RWPE2 (cell line): ENCODE data around the gene ACE.

Experiments used
- ATAC-seq: fragments of 200-7000 bp; cut with Tn5 transposase; 3 replicates; pipeline ENCODE4 v1.9.1; 2021; ENCODE audit warnings: low read depth
- DNase-seq: peaks from one replicate; pipeline ENCODE4 v3.0.0-alpha.2; 2020; ENCODE audit warnings: low spot score
- H3K27ac ChIP-seq: fragments of 450-650 bp; 2 replicates; pipeline ENCODE4 v1.5.1; 2017; ENCODE audit warnings: mild to moderate bottlenecking; ENCODE audit not compliant: poor library complexity, severe bottlenecking
- H3K27me3 ChIP-seq: fragments of 250-450 bp; sonication (Bioruptor Pico); 2 replicates; pipeline ENCODE4 v1.5.1; 2021; ENCODE audit warnings: mild to moderate bottlenecking, moderate library complexity; ENCODE audit not compliant: insufficient read depth, poor library complexity, severe bottlenecking
- H3K36me3 ChIP-seq: fragments of 250-450 bp; sonication (Bioruptor Pico); 2 replicates; pipeline ENCODE4 v1.5.1; 2020; ENCODE audit warnings: low read depth, mild to moderate bottlenecking, moderate library complexity
- H3K4me1 ChIP-seq: fragments of 250-450 bp; sonication (Bioruptor Pico); 2 replicates; pipeline ENCODE4 v1.5.1; 2021; ENCODE audit warnings: mild to moderate bottlenecking, moderate library complexity; ENCODE audit not compliant: insufficient read depth, poor library complexity, severe bottlenecking
- H3K4me3 ChIP-seq: fragments of 250-450 bp; sonication (Bioruptor Pico); 2 replicates; pipeline ENCODE4 v1.5.1; 2021; ENCODE audit warnings: mild to moderate bottlenecking, moderate library complexity; ENCODE audit not compliant: severe bottlenecking
- H3K9me3 ChIP-seq: fragments of 250-450 bp; sonication (Bioruptor Pico); 2 replicates; pipeline ENCODE4 v1.5.1; 2021; ENCODE audit warnings: mild to moderate bottlenecking, moderate library complexity; ENCODE audit not compliant: severe bottlenecking
- CTCF ChIP-seq: fragments of 450-650 bp; IDR thresholded peaks from one replicate; pipeline ENCODE4 v1.5.1; 2017; ENCODE audit warnings: mild to moderate bottlenecking, moderate library complexity; ENCODE audit not compliant: poor library complexity, severe bottlenecking

ACE gene

GRCh38 chr17:63524051-63524450 is 47.2 kb downstream of the ACE start:
- H3K4me3 ChIP-seq: no peak overlapping the region

GRCh38 chr17:63525190-63525946 is 48.5 kb downstream of the ACE start:
- DNase-seq (no peak), ATAC-seq (no peak)
- H3K4me3 ChIP-seq: no peak overlapping the region
- no peaks in the 10 kb centered on the region for H3K4me1 ChIP-seq
- H3K9me3 ChIP-seq: no peaks in the 10 kb centered on the region
- H3K27me3 ChIP-seq: peaks cover 3% of the 10 kb centered on the region
- no peak overlapping the region for H3K27ac ChIP-seq
- H3K36me3 ChIP-seq: no peaks in the 10 kb centered on the region
- TF ChIP-seq CTCF: no peak

More at GRCh38 chr17:63524051-63524450, 47.2 kb downstream of the ACE start:
- Histone ChIP-seq H3K27ac (no peak overlapping the region), H3K36me3 (no peaks in the 10 kb centered on the region), H3K9me3 (no peaks in the 10 kb centered on the region), H3K27me3 (peaks cover 3% of the 10 kb centered on the region), H3K4me1 (no peaks in the 10 kb centered on the region)
- no peak for TF ChIP-seq CTCF
- ATAC-seq: no peak
- DNase-seq: no peak

- Histone ChIP-seq H3K36me3 (no peaks in the 10 kb centered on the region), H3K9me3 (no peaks in the 10 kb centered on the region), H3K27ac (no peak overlapping the region), H3K4me1 (no peaks in the 10 kb centered on the region), H3K27me3 (peaks cover 3% of the 10 kb centered on the region), H3K4me3 (no peak overlapping the region)
- ATAC-seq (no peak), DNase-seq (no peak)
- TF ChIP-seq CTCF: no peak
These were observed 50.0 kb downstream of the ACE start for GRCh38 chr17:63526861-63527260.

- H3K9me3 ChIP-seq: no peaks in the 10 kb centered on the region
- no peak for TF ChIP-seq CTCF
- H3K4me3 ChIP-seq: no peak overlapping the region
- no peak for ATAC-seq
- peaks cover 3% of the 10 kb centered on the region for H3K27me3 ChIP-seq
- H3K4me1 ChIP-seq: no peaks in the 10 kb centered on the region
- H3K36me3 ChIP-seq: no peaks in the 10 kb centered on the region
- H3K27ac ChIP-seq: no peak overlapping the region
- no peak for DNase-seq
These were observed 51.3 kb downstream of the ACE start for GRCh38 chr17:63528183-63528582.
